Activated T-helper 2 cell treated with anti-CD3 and anti-CD28 coated beads, Interferon-gamma antibody, Interleukin-2, Interleukin-4, amounts not matched to agents 10 μg/mL and 5 μg/mL and 100 μg/mL, durations not matched to agents 14 hours and 24 hours and 36 hours (primary cell): ENCODE data around the gene ZNF665. TPM values are rescaled to one million over a fixed set of nuclear protein-coding genes. Genes with fewer than 3 reads are reported as not detected.
"Not testable (repeated sequence)": the region's sequence is repeated elsewhere in the genome, so short reads cannot be mapped to it uniquely, and the experiment has no call there.

Source experiments
- DNase-seq: peaks from one replicate; pipeline ENCODE4 v3.0.0; 2021; ENCODE audit warnings: low spot score
- H3K27ac Mint-ChIP-seq: one replicate; pipeline ENCODE4 v1.8.0; 2021; ENCODE audit warnings: mixed read lengths
- H3K27me3 Mint-ChIP-seq: one replicate; pipeline ENCODE4 v1.8.0; 2021; ENCODE audit warnings: low read depth, mixed read lengths
- H3K36me3 Mint-ChIP-seq: one replicate; pipeline ENCODE4 v1.8.0; 2021; ENCODE audit warnings: low read depth, mixed read lengths
- H3K4me1 Mint-ChIP-seq: one replicate; pipeline ENCODE4 v1.8.0; 2021; ENCODE audit warnings: low read depth, mixed read lengths
- H3K4me3 Mint-ChIP-seq: one replicate; pipeline ENCODE4 v1.8.0; 2021; ENCODE audit warnings: low read depth, mild to moderate bottlenecking, moderate library complexity, mixed read lengths
- H3K9me3 Mint-ChIP-seq: one replicate; pipeline ENCODE4 v1.8.0; 2021; ENCODE audit warnings: mixed read lengths
- intact Hi-C: fragments of 100-400 bp; cut with micrococcal nuclease; formaldehyde crosslinking; loops from one replicate; pipeline ENCODE4 v1.15.1; 2023
- total RNA-seq: library from RNA; stranded (reverse); gene quantifications from 2 replicates; pipeline ENCODE4 v1.2.3, GENCODE V29; 2022

The ZNF665 gene
- 2.1 and 3.1 TPM in 2 replicates for total RNA-seq

GRCh38 chr19:53192771-53193534 is at the start of gene ZNF665:
TSS of gene ZNF665 (minus strand) at chr19:53193358. CDS start at chr19:53182898, 10,460 bp downstream.
- no peaks in the 10 kb centered on the region for H3K27me3 Mint-ChIP-seq
- H3K4me3 Mint-ChIP-seq: peak within 1 kb of the TSS; percentile 80
- peak within 1 kb of the TSS; percentile 69 for H3K27ac Mint-ChIP-seq
- peak; percentile 79 for DNase-seq
- H3K4me1 Mint-ChIP-seq: peaks cover 24% of the 10 kb centered on the region
- H3K36me3 Mint-ChIP-seq: peaks cover 33% of the 10 kb centered on the region
- peaks cover 50% of the 10 kb centered on the region for H3K9me3 Mint-ChIP-seq
- intact Hi-C loops: loop anchor here (1.0 to 10.0 kb wide), 4 partner anchors 35 to 832 kb away; partner anchors contain the start of gene ZNF813

GRCh38 chr19:53237114-53237777 is 44.1 kb upstream of the ZNF665 start:
- intact Hi-C loops: no loop called here
- peaks cover 87% of the 10 kb centered on the region for H3K9me3 Mint-ChIP-seq

GRCh38 chr19:53224606-53225005 is 31.4 kb upstream of the ZNF665 start:
- Mint-ChIP-seq H3K4me3 (no peak overlapping the region), H3K27ac (no peak overlapping the region), H3K9me3 (peaks cover 65% of the 10 kb centered on the region), H3K36me3 (peaks cover 12% of the 10 kb centered on the region), H3K27me3 (no peaks in the 10 kb centered on the region), H3K4me1 (no peaks in the 10 kb centered on the region)
- DNase-seq: no peak
- intact Hi-C loops: no loop called here

More at GRCh38 chr19:53237114-53237777, 44.1 kb upstream of the ZNF665 start:
- H3K4me3 Mint-ChIP-seq: no peak overlapping the region
- H3K36me3 Mint-ChIP-seq: peaks cover 15% of the 10 kb centered on the region
- no peak overlapping the region for H3K27ac Mint-ChIP-seq
- H3K4me1 Mint-ChIP-seq: no peaks in the 10 kb centered on the region
- DNase-seq: no peak
- H3K27me3 Mint-ChIP-seq: no peaks in the 10 kb centered on the region

GRCh38 chr19:53222716-53223115 is 29.6 kb upstream of the ZNF665 start:
- H3K27ac Mint-ChIP-seq, H3K27me3 Mint-ChIP-seq, H3K4me3 Mint-ChIP-seq, DNase-seq, intact Hi-C loops, H3K4me1 Mint-ChIP-seq: not testable (repeated sequence)
- peaks cover 11% of the 10 kb centered on the region for H3K36me3 Mint-ChIP-seq
- H3K9me3 Mint-ChIP-seq: peaks cover 66% of the 10 kb centered on the region

- H3K4me3 Mint-ChIP-seq: no peak overlapping the region
- DNase-seq: no peak
- peaks cover 59% of the 10 kb centered on the region for H3K36me3 Mint-ChIP-seq
- no peaks in the 10 kb centered on the region for H3K4me1 Mint-ChIP-seq
- no peak overlapping the region for H3K27ac Mint-ChIP-seq
- H3K27me3 Mint-ChIP-seq: no peaks in the 10 kb centered on the region
- intact Hi-C loops: no loop called here
- peaks cover 76% of the 10 kb centered on the region for H3K9me3 Mint-ChIP-seq
Measured at GRCh38 chr19:53212703-53213320, 19.7 kb upstream of the ZNF665 start.

DNA sequence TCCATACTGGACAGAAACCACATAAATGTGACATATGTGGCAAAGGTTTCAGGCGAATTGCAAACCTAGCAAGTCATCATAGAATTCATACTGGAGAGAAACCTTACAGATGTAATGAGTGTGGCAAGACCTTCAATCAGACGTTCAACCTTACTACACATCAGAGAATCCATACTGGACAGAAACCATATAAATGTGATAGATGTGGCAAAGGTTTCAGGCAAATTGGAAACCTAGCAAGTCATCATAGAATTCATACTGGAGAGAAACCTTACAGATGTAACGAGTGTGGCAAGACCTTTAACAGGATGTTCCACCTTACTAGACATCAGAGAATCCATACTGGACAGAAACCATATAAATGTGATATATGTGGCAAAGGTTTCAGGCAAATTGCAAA is 18.4 kb upstream of the ZNF665 start:
- peaks cover 70% of the 10 kb centered on the region for H3K36me3 Mint-ChIP-seq
- peaks cover 86% of the 10 kb centered on the region for H3K9me3 Mint-ChIP-seq
- H3K4me1 Mint-ChIP-seq, intact Hi-C loops, H3K27ac Mint-ChIP-seq, DNase-seq, H3K27me3 Mint-ChIP-seq, H3K4me3 Mint-ChIP-seq: not testable (repeated sequence)

GRCh38 chr19:53196777-53197396 is 3.7 kb upstream of the ZNF665 start:
- no peaks in the 10 kb centered on the region for H3K27me3 Mint-ChIP-seq
- peaks cover 44% of the 10 kb centered on the region for H3K36me3 Mint-ChIP-seq
- H3K4me3 Mint-ChIP-seq: peak overlapping the region; percentile 98
- intact Hi-C loops: loop anchor here (1.0 to 10.0 kb wide), 8 partner anchors 95 to 828 kb away; partner anchors contain the start of genes ZNF160, ZNF525, ZNF761 and ZNF813
- peaks cover 23% of the 10 kb centered on the region for H3K4me1 Mint-ChIP-seq
- peak; percentile 85 for DNase-seq
- peak overlapping the region; percentile 89 for H3K27ac Mint-ChIP-seq
- H3K9me3 Mint-ChIP-seq: peaks cover 57% of the 10 kb centered on the region

- Mint-ChIP-seq H3K27me3 (no peaks in the 10 kb centered on the region), H3K9me3 (peaks cover 56% of the 10 kb centered on the region), H3K36me3 (peaks cover 42% of the 10 kb centered on the region), H3K4me3 (peak overlapping the region; percentile 28), H3K27ac (no peak overlapping the region), H3K4me1 (peaks cover 24% of the 10 kb centered on the region)
- intact Hi-C loops: loop anchor here (5.0 to 10.0 kb wide), 7 partner anchors 93 to 829 kb away; partner anchors contain the start of genes ZNF160, ZNF525, ZNF761 and ZNF813
- DNase-seq: peak; percentile 66
Measured at GRCh38 chr19:53195265-53195903, 2.2 kb upstream of the ZNF665 start.

GRCh38 chr19:53193535-53194222 is 521 bp upstream of the ZNF665 start:
- H3K9me3 Mint-ChIP-seq: peaks cover 52% of the 10 kb centered on the region

DNA sequence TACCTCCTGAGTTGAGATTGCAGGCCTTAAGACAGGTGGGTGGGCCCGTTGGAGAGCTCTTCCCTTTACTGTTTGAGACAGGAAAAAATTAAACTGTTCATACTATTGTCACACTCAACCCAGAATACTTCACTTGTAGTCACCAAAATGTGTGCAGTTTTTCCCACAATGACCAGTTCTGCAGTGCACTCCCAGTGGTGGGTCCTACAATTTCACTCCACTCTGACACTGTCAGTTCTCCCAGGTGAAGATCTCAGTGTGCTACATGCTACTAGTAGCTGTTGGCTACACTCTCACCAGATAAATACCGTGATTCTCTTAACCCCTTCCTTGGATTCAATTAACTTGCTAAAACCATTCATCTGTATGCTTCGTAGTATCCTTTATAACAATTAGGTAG is 2.9 kb downstream of the ZNF665 start:
- no peak for DNase-seq
- Mint-ChIP-seq H3K27me3 (no peaks in the 10 kb centered on the region), H3K4me3 (no peak overlapping the region), H3K4me1 (peaks cover 16% of the 10 kb centered on the region), H3K36me3 (peaks cover 33% of the 10 kb centered on the region), H3K27ac (no peak overlapping the region), H3K9me3 (peaks cover 42% of the 10 kb centered on the region)
- intact Hi-C loops: loop anchor here (10.0 kb wide), 3 partner anchors 275 to 835 kb away; partner anchors contain the start of gene ZNF813

More at GRCh38 chr19:53193535-53194222, 521 bp upstream of the ZNF665 start:
- Mint-ChIP-seq H3K4me1 (peaks cover 24% of the 10 kb centered on the region), H3K36me3 (peaks cover 38% of the 10 kb centered on the region), H3K27ac (peak overlapping the region; percentile 69), H3K27me3 (no peaks in the 10 kb centered on the region), H3K4me3 (peak overlapping the region; percentile 80)
- intact Hi-C loops: loop anchor here (1.0 to 10.0 kb wide), 4 partner anchors 35 to 831 kb away; partner anchors contain the start of gene ZNF813
- no peak for DNase-seq

GRCh38 chr19:53189691-53190198 is 3.4 kb downstream of the ZNF665 start:
- peaks cover 42% of the 10 kb centered on the region for H3K9me3 Mint-ChIP-seq
- intact Hi-C loops: loop anchor here (10.0 kb wide), 3 partner anchors 275 to 835 kb away; partner anchors contain the start of gene ZNF813
- not testable (repeated sequence) for H3K4me3 Mint-ChIP-seq, H3K27me3 Mint-ChIP-seq, H3K27ac Mint-ChIP-seq, DNase-seq
- H3K36me3 Mint-ChIP-seq: peaks cover 35% of the 10 kb centered on the region
- H3K4me1 Mint-ChIP-seq: peaks cover 14% of the 10 kb centered on the region
